ENCODE results near the gene DAND5.
"Not testable (repeated sequence)": the region's sequence is repeated elsewhere in the genome, so short reads cannot be mapped to it uniquely, and the experiment has no call there.

Gene DAND5

DNA sequence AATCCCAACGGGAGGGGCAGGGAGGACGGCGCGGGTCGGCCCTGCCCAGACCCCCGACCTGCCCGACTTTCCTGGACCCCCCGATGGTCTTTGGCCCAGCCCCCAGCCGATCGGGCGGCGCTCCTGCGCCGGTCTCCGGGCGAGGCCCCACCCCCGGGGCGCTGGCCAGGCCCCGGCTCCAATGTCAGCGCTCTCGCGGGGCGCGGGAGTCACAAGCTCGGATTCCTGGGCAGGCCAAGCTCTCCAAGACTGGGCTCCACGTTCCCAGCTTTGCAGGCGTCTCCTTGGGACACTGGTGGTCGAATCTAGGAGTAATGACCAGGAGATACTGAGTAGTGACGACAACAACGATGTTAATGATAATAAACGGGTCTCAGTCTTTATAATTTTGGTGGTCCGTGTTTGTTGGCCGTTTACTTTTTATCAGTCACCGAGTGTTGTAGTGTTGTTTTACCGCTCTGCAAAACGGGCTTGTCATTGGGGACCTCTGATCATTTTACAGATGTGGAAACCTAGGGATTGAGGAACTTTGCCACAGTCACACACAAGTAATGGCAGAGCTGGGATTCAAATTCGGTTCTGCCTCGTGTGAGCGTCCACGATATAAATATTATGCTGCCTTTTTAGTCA lies 23.2 kb upstream of the DAND5 start:
- peak; percentile 28 for DNase-seq

DNA sequence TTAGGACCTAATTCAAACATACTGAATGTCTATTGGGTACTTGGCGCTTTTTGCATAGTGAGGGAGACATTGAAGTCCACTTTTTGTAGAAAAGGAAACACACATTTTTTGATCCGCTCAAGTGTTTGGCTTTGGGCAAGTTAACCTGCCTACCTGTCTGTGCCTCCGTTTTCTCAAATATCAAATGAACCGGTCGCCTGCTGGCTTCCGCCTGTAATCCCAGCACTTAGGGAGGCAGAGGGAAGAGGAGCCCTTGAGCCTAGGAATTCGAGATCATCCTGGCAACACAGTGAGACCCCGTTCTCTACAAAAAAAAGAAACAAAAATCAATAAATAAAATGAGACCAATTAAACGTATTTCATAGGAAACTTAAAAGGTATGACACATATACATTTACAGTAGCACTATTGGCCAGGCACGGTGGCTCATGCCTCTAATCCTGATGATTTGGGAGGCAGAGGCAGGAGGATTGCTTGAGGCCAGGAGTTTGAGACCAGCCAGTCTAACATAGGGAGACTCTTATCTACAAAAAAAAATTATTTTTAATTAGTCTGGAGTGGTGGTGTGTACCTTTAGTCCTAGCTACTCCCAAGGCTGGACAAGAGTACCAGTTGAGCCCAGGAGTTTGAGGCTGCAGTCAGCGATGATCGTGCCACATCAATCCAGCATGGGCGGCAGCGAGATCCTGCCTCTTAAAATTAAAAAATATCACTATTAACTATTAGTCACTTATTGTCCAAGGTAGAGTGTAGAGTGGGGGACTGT lies 22.5 kb upstream of the DAND5 start:
- DNase-seq, result no peak

- no peak for DNase-seq
These were observed 21.4 kb upstream of the DAND5 start for GRCh38 chr19:12947702-12948611.

DNA sequence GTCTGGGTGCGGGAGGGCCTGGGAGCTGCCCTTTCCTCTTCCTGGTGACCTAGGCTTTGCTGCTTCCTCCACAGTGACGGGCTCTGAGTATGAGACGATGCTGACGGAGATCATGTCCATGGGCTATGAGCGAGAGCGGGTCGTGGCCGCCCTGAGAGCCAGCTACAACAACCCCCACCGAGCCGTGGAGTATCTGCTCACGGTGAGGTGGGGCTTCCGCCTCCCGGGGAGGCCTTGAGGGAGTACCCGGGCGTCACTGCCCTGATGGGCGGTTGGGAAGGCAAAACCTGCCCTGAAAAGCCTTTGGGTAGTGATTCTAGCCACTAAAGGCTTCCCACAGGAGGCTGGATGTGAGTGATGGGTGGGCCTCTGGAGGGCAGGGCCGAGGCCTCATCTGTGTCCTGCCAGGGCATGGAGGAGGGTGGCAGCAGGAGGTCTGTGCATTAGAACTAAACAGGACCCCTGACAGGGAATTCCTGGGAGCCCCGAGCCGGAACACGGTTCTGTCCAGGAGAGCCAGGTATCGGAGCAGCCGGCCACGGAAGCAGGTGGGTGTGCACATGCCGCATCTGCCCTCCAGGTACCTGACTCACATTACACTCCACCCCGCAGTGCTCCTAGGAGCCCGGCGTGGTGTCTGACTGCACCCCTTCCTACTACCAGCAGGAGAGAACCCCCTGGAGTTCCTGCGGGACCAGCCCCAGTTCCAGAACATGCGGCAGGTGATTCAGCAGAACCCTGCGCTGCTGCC lies 20.6 kb upstream of the DAND5 start:
- no peak for DNase-seq

- DNase-seq, result no peak
These were observed 19.8 kb upstream of the DAND5 start for GRCh38 chr19:12949363-12950283.

GRCh38 chr19:12952050-12952449 lies 17.3 kb upstream of the DAND5 start:
- not testable (repeated sequence) for DNase-seq

GRCh38 chr19:12952488-12953137 lies 16.8 kb upstream of the DAND5 start:
- no peak for DNase-seq

GRCh38 chr19:12953138-12953798 lies 16.1 kb upstream of the DAND5 start:
- DNase-seq, result no peak

GRCh38 chr19:12953799-12954611 lies 15.4 kb upstream of the DAND5 start:
- no peak for DNase-seq

DNA sequence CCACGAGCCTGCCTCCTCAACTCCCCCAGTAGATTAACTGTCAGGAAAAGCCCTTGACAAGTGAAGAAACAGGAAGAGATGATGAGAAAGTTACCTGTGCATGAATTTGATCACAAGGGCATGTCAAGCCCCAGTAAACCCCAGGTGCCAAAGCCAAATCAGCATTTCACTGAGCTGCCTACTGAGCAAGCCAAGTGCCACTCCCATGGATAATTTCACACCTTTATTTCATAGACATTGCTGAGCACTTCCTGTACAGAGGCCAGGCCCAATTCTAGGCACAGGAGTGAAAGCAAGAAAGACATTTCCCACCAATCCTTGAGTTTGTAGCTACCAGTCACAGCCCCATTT lies 14.8 kb upstream of the DAND5 start:
- no peak for DNase-seq

DNA sequence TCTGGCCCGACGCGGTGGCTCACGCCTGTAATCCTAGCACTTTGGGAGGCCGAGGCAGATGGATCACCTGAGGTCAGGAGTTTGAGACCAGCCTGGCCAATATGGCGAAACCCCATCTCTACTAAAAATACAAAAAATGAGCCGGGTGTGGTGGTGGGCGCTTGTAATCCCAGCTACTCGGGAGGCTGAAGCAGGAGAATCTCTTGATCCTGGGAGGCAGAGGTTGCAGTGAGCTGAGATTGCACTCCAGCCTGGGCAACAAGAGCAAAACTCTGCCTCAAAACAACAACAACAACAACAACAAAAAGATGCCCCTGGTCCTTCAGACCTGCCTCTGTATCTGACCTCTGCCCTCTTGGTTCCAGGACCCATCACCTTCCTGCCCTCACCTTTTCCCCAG lies 13.8 kb upstream of the DAND5 start:
- DNase-seq, result not testable (repeated sequence)

- no peak for DNase-seq
These were observed 13.4 kb upstream of the DAND5 start for GRCh38 chr19:12955996-12956395.

- peak; percentile 69 for DNase-seq
These were observed 12.7 kb upstream of the DAND5 start, which contains the start of gene GADD45GIP1 for GRCh38 chr19:12956446-12957388. Gene GADD45GIP1, minus strand, starts transcription at chr19:12957223. Its CDS starts 11 bp downstream, at chr19:12957212.

GRCh38 chr19:12957389-12957952 lies 11.9 kb upstream of the DAND5 start:
- not testable (repeated sequence) for DNase-seq

GRCh38 chr19:12959481-12959880 lies 9.9 kb upstream of the DAND5 start:
- DNase-seq, result no peak

DNA sequence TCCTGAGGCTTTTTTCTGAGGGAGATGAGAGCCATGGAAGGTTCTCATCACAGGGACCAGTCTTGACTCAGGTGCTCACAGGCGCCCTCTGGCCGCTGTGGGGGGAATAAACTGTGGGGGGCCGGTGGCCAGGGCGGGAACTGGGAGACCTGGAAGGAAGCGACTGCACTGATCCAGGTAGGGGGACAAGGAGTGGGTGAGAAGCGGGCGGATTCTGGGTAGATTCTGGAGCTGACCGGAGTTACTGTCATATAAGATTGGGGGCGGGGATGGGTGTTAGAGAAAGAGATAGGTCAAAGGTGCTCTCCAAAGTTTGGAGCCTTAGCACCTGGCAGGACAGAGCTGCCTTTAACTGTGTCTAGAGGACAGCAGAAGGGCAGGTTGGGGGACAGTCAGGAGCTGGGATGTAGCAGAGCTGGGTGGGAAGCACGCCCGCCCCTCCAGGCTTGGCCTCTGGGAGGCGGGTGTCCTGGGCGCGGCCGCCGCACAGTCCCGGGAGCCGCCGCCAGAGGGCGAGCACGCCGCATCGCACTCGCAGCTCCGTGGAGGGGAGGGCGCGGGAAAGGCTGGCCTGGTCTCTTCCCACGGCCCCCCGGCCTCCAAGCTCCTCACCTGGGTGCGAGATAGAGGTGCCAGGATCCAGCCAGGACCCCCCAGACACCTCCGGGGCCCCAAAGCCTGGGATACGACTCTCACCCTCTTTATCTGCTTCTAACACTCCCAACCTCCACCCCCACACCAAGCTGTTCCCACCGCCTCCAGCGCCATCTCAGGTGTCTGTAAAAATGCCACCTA lies 4.2 kb upstream of the DAND5 start:
- peak; percentile 66 for DNase-seq

GRCh38 chr19:12965812-12966135 lies 3.6 kb upstream of the DAND5 start:
- no peak for DNase-seq
